GM19455 (cell line): ENCODE results near the gene PREX1.

Experiments used
- ATAC-seq: cut with Tn5 transposase; IDR thresholded peaks from one replicate; pipeline ENCODE4 v1.9.1; 2021; ENCODE audit not compliant: unreplicated experiment

PREX1 gene

GRCh38 chr20:48826069-48826468, 1.7 kb downstream of the PREX1 start:
- ATAC-seq: no peak

GRCh38 chr20:48825566-48825920, 2.3 kb downstream of the PREX1 start:
- ATAC-seq: no peak

- ATAC-seq: no peak
Observed at GRCh38 chr20:48824830-48825565, 2.8 kb downstream of the PREX1 start.

- no peak for ATAC-seq
Observed at GRCh38 chr20:48823960-48824498, 3.8 kb downstream of the PREX1 start.

- no peak for ATAC-seq
Observed at GRCh38 chr20:48823476-48823875, 4.3 kb downstream of the PREX1 start.

- ATAC-seq: no peak
Observed at GRCh38 chr20:48822879-48823385, 4.9 kb downstream of the PREX1 start.

GRCh38 chr20:48822178-48822577, 5.6 kb downstream of the PREX1 start:
- ATAC-seq: no peak

- ATAC-seq: no peak
Observed at GRCh38 chr20:48821261-48821920, 6.4 kb downstream of the PREX1 start.

GRCh38 chr20:48820649-48820973, 7.2 kb downstream of the PREX1 start:
- no peak for ATAC-seq

- ATAC-seq: no peak
Observed at GRCh38 chr20:48819821-48820648, 7.8 kb downstream of the PREX1 start.

GRCh38 chr20:48819089-48819488, 8.7 kb downstream of the PREX1 start:
- no peak for ATAC-seq

- no peak for ATAC-seq
Observed at GRCh38 chr20:48818481-48818987, 9.3 kb downstream of the PREX1 start.

GRCh38 chr20:48818031-48818370, 9.8 kb downstream of the PREX1 start:
- ATAC-seq: no peak

GRCh38 chr20:48817367-48818030, 10.3 kb downstream of the PREX1 start:
- ATAC-seq: no peak

- ATAC-seq: no peak
Observed at GRCh38 chr20:48816282-48817205, 11.3 kb downstream of the PREX1 start.

- no peak for ATAC-seq
Observed at GRCh38 chr20:48815537-48815936, 12.3 kb downstream of the PREX1 start.

GRCh38 chr20:48814633-48815032, 13.2 kb downstream of the PREX1 start:
- ATAC-seq: no peak

GRCh38 chr20:48813930-48814546, 13.8 kb downstream of the PREX1 start:
- ATAC-seq: no peak

- no peak for ATAC-seq
Observed at GRCh38 chr20:48813446-48813747, 14.4 kb downstream of the PREX1 start.
